CD8-positive, alpha-beta memory T cell (primary cell): ENCODE results near the gene TRIM59. TPM values are rescaled to one million over a fixed set of nuclear protein-coding genes. Genes with fewer than 3 reads are reported as not detected.

Experiments used
- CTCF ChIA-PET: fragments of 350-600 bp; sonication (Branson Sonifier 250); formaldehyde crosslinking; loops from one replicate; lab custom pipeline; 2021; ENCODE audit warnings: antibody characterized with exemption; lab: Charles Lee
- POLR2A ChIA-PET: fragments of 350-600 bp; sonication (Branson Sonifier 250); formaldehyde crosslinking; loops from one replicate; lab custom pipeline; 2021; ENCODE audit warnings: antibody characterized with exemption; lab: Charles Lee
- DNase-seq, 5 donors: peaks; one replicate each; pipeline versions ENCODE4 v3.0.0 to v3.0.0-alpha.2; 2020 to 2022; ENCODE audit warnings: mixed read lengths in 1 of 5
- H3K27ac ChIP-seq: one replicate; pipeline ENCODE4 v1.7.0; 2013; ENCODE audit warnings: low read depth, mild to moderate bottlenecking, low read length, moderate library complexity
- H3K27me3 ChIP-seq: 2 replicates; pipeline ENCODE4 v1.7.0; 2013; ENCODE audit warnings: low read length, mild to moderate bottlenecking; ENCODE audit not compliant: insufficient read depth, poor library complexity, severe bottlenecking
- H3K36me3 ChIP-seq: 2 replicates; pipeline ENCODE4 v1.7.0; 2013; ENCODE audit warnings: mild to moderate bottlenecking, low read length, moderate library complexity; ENCODE audit not compliant: insufficient read depth
- H3K4me1 ChIP-seq: 2 replicates; pipeline ENCODE4 v1.7.0; 2013; ENCODE audit warnings: mild to moderate bottlenecking, low read length, moderate library complexity; ENCODE audit not compliant: insufficient read depth
- H3K4me3 ChIP-seq: 2 replicates; pipeline ENCODE4 v1.7.0; 2013; ENCODE audit warnings: mild to moderate bottlenecking, low read length
- H3K9me3 ChIP-seq: 2 replicates; pipeline ENCODE4 v1.7.0; 2013; ENCODE audit warnings: mild to moderate bottlenecking, low read length
- H3K27ac Mint-ChIP-seq, 8 donors: one replicate each; pipeline ENCODE4 v1.8.0; 2020 to 2021; ENCODE audit warnings: mixed read lengths in 8 of 8, mild to moderate bottlenecking in 6 of 8, inconsistent platforms in 3 of 8, moderate library complexity in 3 of 8
- H3K27me3 Mint-ChIP-seq, 2 donors: one replicate each; pipeline ENCODE4 v1.8.0; 2020 to 2021; ENCODE audit warnings: mixed read lengths in 2 of 2, mild to moderate bottlenecking in 1 of 2, moderate library complexity in 1 of 2
- H3K36me3 Mint-ChIP-seq, 3 donors: one replicate each; pipeline ENCODE4 v1.8.0; 2020 to 2021; ENCODE audit warnings: mixed read lengths in 3 of 3, inconsistent platforms in 1 of 3, mild to moderate bottlenecking in 1 of 3
- H3K4me1 Mint-ChIP-seq, 3 donors: one replicate each; pipeline ENCODE4 v1.8.0; 2020 to 2021; ENCODE audit warnings: mixed read lengths in 3 of 3, inconsistent platforms in 1 of 3, mild to moderate bottlenecking in 1 of 3
- H3K4me3 Mint-ChIP-seq, 7 donors: one replicate each; pipeline ENCODE4 v1.8.0; 2020 to 2021; ENCODE audit warnings: mixed read lengths in 7 of 7, mild to moderate bottlenecking in 6 of 7, moderate library complexity in 4 of 7, inconsistent platforms in 2 of 7
- H3K9me3 Mint-ChIP-seq, 5 donors: one replicate each; pipeline ENCODE4 v1.8.0; 2020 to 2022; ENCODE audit warnings: mixed read lengths in 5 of 5, mild to moderate bottlenecking in 3 of 5, moderate library complexity in 2 of 5, inconsistent platforms in 1 of 5
- polyA plus RNA-seq: library from polyadenylated mRNA; unstranded; fragments of 300-500 nt; fragmentation: Illumina TruSeq; gene quantifications from one replicate; pipeline ENCODE4 v1.2.3, GENCODE V29; 2021
- total RNA-seq, 2 experiments: library from RNA; stranded (reverse); gene quantifications; one replicate each; pipeline ENCODE4 v1.2.3, GENCODE V29; 2021

TRIM59 gene
- total and polyA plus RNA-seq, 3 experiments from 2014 or later: 25.1 to 31.4 (median 30.7) TPM

- Mint-ChIP-seq H3K4me1 (peaks cover 11 to 46% (median 20%) of the 10 kb centered on the region in 3 donors), H3K36me3 (peaks cover 0 to 68% (median 18%) of the 10 kb centered on the region in 3 donors), H3K4me3 (no peak overlapping the region), H3K27ac (peak overlapping the region in 1 of 8 donors; percentile 14), H3K27me3 (no peaks in the 10 kb centered on the region), H3K9me3 (no peaks in the 10 kb centered on the region)
- H3K4me3 ChIP-seq: no peak overlapping the region
- CTCF ChIA-PET: interaction anchor here (1.1 kb wide), 1 partner anchor 429 kb away, joined by 3 read pairs; the partner anchor contains the start of gene IL12A
- H3K9me3 ChIP-seq: no peaks in the 10 kb centered on the region
- POLR2A ChIA-PET: no interaction called here
- DNase-seq: no peak
- no peak overlapping the region for H3K27ac ChIP-seq
- H3K4me1 ChIP-seq: no peaks in the 10 kb centered on the region
- no peaks in the 10 kb centered on the region for H3K36me3 ChIP-seq
- no peaks in the 10 kb centered on the region for H3K27me3 ChIP-seq
Observed at GRCh38 chr3:160417311-160417710, 32.3 kb downstream of the TRIM59 start.

GRCh38 chr3:160413613-160414248 is 35.9 kb downstream of the TRIM59 start:
- Mint-ChIP-seq H3K27ac (no peak overlapping the region), H3K36me3 (peaks cover 0 to 48% (median 15%) of the 10 kb centered on the region in 3 donors), H3K4me3 (no peak overlapping the region), H3K9me3 (no peaks in the 10 kb centered on the region), H3K4me1 (peaks cover 10 to 47% (median 22%) of the 10 kb centered on the region in 3 donors), H3K27me3 (no peaks in the 10 kb centered on the region)
- peak; percentile 49 to 76 (median 62) for DNase-seq
- Histone ChIP-seq H3K4me3 (no peak overlapping the region), H3K27ac (no peak overlapping the region), H3K4me1 (no peaks in the 10 kb centered on the region), H3K9me3 (no peaks in the 10 kb centered on the region), H3K27me3 (no peaks in the 10 kb centered on the region), H3K36me3 (no peaks in the 10 kb centered on the region)
- POLR2A ChIA-PET: no interaction called here
- CTCF ChIA-PET: interaction anchor here (0.6 to 2.3 kb wide), 15 partner anchors 12 to 528 kb away, joined by 3 to 15 read pairs (median 6); partner anchors contain the start of genes IFT80, IL12A, SMC4 and TRIM59

GRCh38 chr3:160412477-160412876 is 37.1 kb downstream of the TRIM59 start:
- Histone ChIP-seq H3K36me3 (no peaks in the 10 kb centered on the region), H3K4me1 (no peaks in the 10 kb centered on the region), H3K27ac (no peak overlapping the region), H3K27me3 (no peaks in the 10 kb centered on the region), H3K4me3 (no peak overlapping the region), H3K9me3 (no peaks in the 10 kb centered on the region)
- H3K4me3 Mint-ChIP-seq: no peak overlapping the region
- ChIA-PET CTCF (interaction anchor here (0.9 to 2.1 kb wide), 8 partner anchors 11 to 527 kb away, joined by 3 to 15 read pairs (median 6); partner anchors contain the start of genes IFT80, IL12A, SMC4 and TRIM59), POLR2A (no interaction called here)
- no peaks in the 10 kb centered on the region for H3K9me3 Mint-ChIP-seq
- H3K27ac Mint-ChIP-seq: no peak overlapping the region
- DNase-seq: no peak
- H3K36me3 Mint-ChIP-seq: peaks cover 0 to 43% (median 7%) of the 10 kb centered on the region in 3 donors
- H3K27me3 Mint-ChIP-seq: no peaks in the 10 kb centered on the region
- H3K4me1 Mint-ChIP-seq: peaks cover 8 to 54% (median 22%) of the 10 kb centered on the region in 3 donors

GRCh38 chr3:160409812-160410610 is 39.6 kb downstream of the TRIM59 start:
- H3K27ac ChIP-seq: no peak overlapping the region
- no peak overlapping the region for H3K4me3 ChIP-seq
- no peak overlapping the region for H3K4me3 Mint-ChIP-seq
- peaks cover 0 to 30% (median 3%) of the 10 kb centered on the region in 3 donors for H3K36me3 Mint-ChIP-seq
- H3K4me1 ChIP-seq: no peaks in the 10 kb centered on the region
- no peaks in the 10 kb centered on the region for H3K9me3 ChIP-seq
- H3K4me1 Mint-ChIP-seq: peaks cover 2 to 42% (median 14%) of the 10 kb centered on the region in 3 donors
- DNase-seq: no peak
- H3K9me3 Mint-ChIP-seq: no peaks in the 10 kb centered on the region
- H3K27ac Mint-ChIP-seq: no peak overlapping the region
- CTCF ChIA-PET: interaction anchor here (0.7 to 1.2 kb wide), 2 partner anchors 8 to 377 kb away, joined by 3 to 4 read pairs; no protein-coding TSS in a partner anchor
- H3K27me3 ChIP-seq: no peaks in the 10 kb centered on the region
- H3K36me3 ChIP-seq: no peaks in the 10 kb centered on the region
- POLR2A ChIA-PET: interaction anchor here (0.7 to 1.0 kb wide), 2 partner anchors 26 to 39 kb away, joined by 4 read pairs; partner anchors contain the start of gene TRIM59
- H3K27me3 Mint-ChIP-seq: no peaks in the 10 kb centered on the region

GRCh38 chr3:160403796-160404470 is 45.7 kb downstream of the TRIM59 start:
- peak overlapping the region; percentile 54 to 99 (median 70) for H3K4me3 Mint-ChIP-seq
- Histone ChIP-seq H3K4me1 (peaks cover 11% of the 10 kb centered on the region), H3K4me3 (no peak overlapping the region), H3K9me3 (no peaks in the 10 kb centered on the region), H3K27ac (no peak overlapping the region), H3K36me3 (no peaks in the 10 kb centered on the region), H3K27me3 (no peaks in the 10 kb centered on the region)
- H3K27ac Mint-ChIP-seq: peak overlapping the region in 6 of 8 donors; percentile 23 to 94 (median 74)
- H3K9me3 Mint-ChIP-seq: peaks cover 0 to 3% (median 0%) of the 10 kb centered on the region in 5 donors
- H3K27me3 Mint-ChIP-seq: peaks cover 13 to 36% of the 10 kb centered on the region in 2 donors
- peaks cover 37 to 67% (median 50%) of the 10 kb centered on the region in 3 donors for H3K4me1 Mint-ChIP-seq
- ChIA-PET CTCF (no interaction called here), POLR2A (no interaction called here)
- no peak for DNase-seq
- peaks cover 4 to 45% (median 7%) of the 10 kb centered on the region in 3 donors for H3K36me3 Mint-ChIP-seq

GRCh38 chr3:160403028-160403545 is 46.5 kb downstream of the TRIM59 start:
- CTCF ChIA-PET: no interaction called here
- Histone ChIP-seq H3K4me1 (peaks cover 16% of the 10 kb centered on the region), H3K36me3 (no peaks in the 10 kb centered on the region), H3K4me3 (peak overlapping the region; percentile 17), H3K9me3 (no peaks in the 10 kb centered on the region), H3K27ac (peak overlapping the region; percentile 5), H3K27me3 (no peaks in the 10 kb centered on the region)
- Mint-ChIP-seq H3K27me3 (peaks cover 13 to 36% of the 10 kb centered on the region in 2 donors), H3K4me3 (peak overlapping the region; percentile 54 to 99 (median 92)), H3K27ac (peak overlapping the region in 5 of 8 donors; percentile 43 to 93 (median 64)), H3K36me3 (peaks cover 4 to 48% (median 7%) of the 10 kb centered on the region in 3 donors), H3K9me3 (peaks cover 0 to 3% (median 0%) of the 10 kb centered on the region in 5 donors), H3K4me1 (peaks cover 44 to 67% (median 57%) of the 10 kb centered on the region in 3 donors)
- DNase-seq: no peak
- POLR2A ChIA-PET: interaction anchor here (0.6 kb wide), 1 partner anchor 1851 kb away, joined by 6 read pairs; no protein-coding TSS in a partner anchor
